Measurements from ENCODE around the gene INPP5E.

- TF ChIP-seq CTCF (IDR thresholded peaks at IDR 0.05) (no peak), POLR2A (IDR thresholded peaks at IDR 0.05) (no peak)
These were observed 38.3 kb downstream of the INPP5E start for GRCh38 chr9:136401173-136401922.
